Spleen (tissue), 11 donors: Measurements from ENCODE around the gene PRKAR2A. TPM values are rescaled to one million over a fixed set of nuclear protein-coding genes. Genes with fewer than 3 reads are reported as not detected.
"Not testable (repeated sequence)": the region's sequence is repeated elsewhere in the genome, so short reads cannot be mapped to it uniquely, and the experiment has no call there.

ENCODE experiments used
- DNase-seq: peaks from one replicate; pipeline ENCODE4 v3.0.0-alpha.2; 2020
- H3K27ac ChIP-seq, 8 donors: fragments of 200-600 bp; sonication (generic) in 7 of 8; 1 replicate in 4 of 8; 2 replicates in 4 of 8; pipeline versions ENCODE4 v1.5.0 to v1.8.0; 2016 to 2021; ENCODE audit warnings: inconsistent platforms in 4 of 8, mild to moderate bottlenecking in 4 of 8, moderate library complexity in 1 of 8
- H3K27me3 ChIP-seq, 7 donors: fragments of 200-600 bp; sonication (generic) in 6 of 7; replicated peaks in 1 of 7; 1 replicate in 4 of 7; 2 replicates in 3 of 7; pipeline versions ENCODE4 v1.5.0 to v1.8.0; 2016 to 2021; ENCODE audit warnings: inconsistent platforms in 3 of 7, mild to moderate bottlenecking in 1 of 7
- H3K36me3 ChIP-seq, 6 donors: fragments of 200-600 bp; sonication (generic) in 5 of 6; 1 replicate in 4 of 6; 2 replicates in 2 of 6; pipeline versions ENCODE4 v1.5.0 to v1.8.0; 2016 to 2021; ENCODE audit warnings: inconsistent platforms in 2 of 6
- H3K4me1 ChIP-seq, 6 donors: fragments of 200-600 bp; sonication (generic) in 5 of 6; 1 replicate in 3 of 6; 2 replicates in 3 of 6; pipeline versions ENCODE4 v1.5.0 to v1.8.0; 2016 to 2021; ENCODE audit warnings: inconsistent platforms in 3 of 6
- H3K4me3 ChIP-seq, 8 donors: fragments of 200-600 bp; sonication (generic) in 7 of 8; 1 replicate in 4 of 8; 2 replicates in 4 of 8; pipeline versions ENCODE4 v1.5.0 to v1.8.0; 2016 to 2021; ENCODE audit warnings: inconsistent platforms in 4 of 8, mild to moderate bottlenecking in 4 of 8, moderate library complexity in 2 of 8
- H3K9me3 ChIP-seq, 8 donors: fragments of 200-600 bp; sonication (generic) in 7 of 8; 1 replicate in 4 of 8; 2 replicates in 4 of 8; pipeline versions ENCODE4 v1.5.0 to v1.8.0; 2016 to 2021; ENCODE audit warnings: inconsistent platforms in 4 of 8
- CTCF ChIP-seq, 11 experiments: fragments of 200-600 bp in 7 of 11; fragments of 450-650 bp in 4 of 11; sonication (generic) in 4 of 11; IDR thresholded peaks in 8 of 11; conservative IDR thresholded peaks in 3 of 11; 1 replicate in 7 of 11; 2 replicates in 4 of 11; pipeline versions ENCODE4 v1.4.0 to v1.8.0; 2016 to 2021; ENCODE audit warnings: antibody characterized with exemption in 11 of 11, inconsistent platforms in 4 of 11, mild to moderate bottlenecking in 1 of 11
- POLR2A ChIP-seq, 3 donors: fragments of 450-650 bp; IDR thresholded peaks; one replicate each; pipeline ENCODE4 v1.5.1; 2017; ENCODE audit warnings: antibody characterized with exemption in 3 of 3, mild to moderate bottlenecking in 1 of 3
- POLR2AphosphoS5 ChIP-seq, 3 donors: sonication (generic); formaldehyde crosslinking; IDR thresholded peaks; one replicate each; pipeline ENCODE4 v1.5.1; 2017; ENCODE audit warnings: antibody characterized with exemption in 3 of 3
- WGBS, 5 donors: extraction: QIAGEN DNeasy Blood & Tissue Kit in 3 of 5; methylation state at CpG; one replicate each; pipeline versions ENCODE4 v1.1.5 to v1.1.7; 2013 to 2018; 5-methylcytosine and 5-hydroxymethylcytosine counted together
- intact Hi-C: fragments of 100-400 bp; cut with DNase I; formaldehyde crosslinking; loops from one replicate; pipeline ENCODE4 v1.15.0; 2023; ENCODE audit warnings: low total_unique reads
- polyA plus RNA-seq, 3 donors: library from polyadenylated mRNA; stranded (reverse); fragments of 200-250 nt; gene quantifications; one replicate each; pipeline ENCODE4 v1.2.1, GENCODE V29; 2013
- total RNA-seq, 7 donors: library from RNA; depleted of rRNA in 3 of 7; stranded (reverse); fragments of >200 nt in 3 of 7; fragmentation: NEBNext Ultra II Directional in 4 of 7; extraction: Animal tissue kit (Norgen Biotek cat#: 25700) in 4 of 7; gene quantifications; one replicate each; pipeline versions ENCODE4 v1.1.0 to v1.2.1, GENCODE V29; 2016 to 2021
- donor health status: healthy with polysubstance abuse.
- donor health status: DM: no; HTN: no; CAD: no; lungs with moderate emphysema.
- donor health status: DM: no; HTN: no; CAD: no.
- donor health status: Bipolar disorder and iron deficiency.
- donor health status: healthy.
- donor health status: DM: no; HTN: no; CAD: no.
- donor health status: DM: yes; HTN: yes; CAD: no.

The PRKAR2A gene
- total and polyA plus RNA-seq, 10 donors = 4.8 to 38.5 (median 18.2) TPM

GRCh38 chr3:48734541-48734940, 113.1 kb downstream of the PRKAR2A start:
- H3K4me3 ChIP-seq, intact Hi-C loops, H3K27ac ChIP-seq, H3K9me3 ChIP-seq, H3K27me3 ChIP-seq, H3K36me3 ChIP-seq, DNase-seq: not testable (repeated sequence)
- 82 to 90% (median 86%) methylated on average over 3 to 20 of the region's 25 CpGs for WGBS, 5 donors
- peaks cover 12 to 41% (median 26%) of the 10 kb centered on the region in 6 donors for H3K4me1 ChIP-seq

- H3K36me3 ChIP-seq, DNase-seq, H3K27ac ChIP-seq, H3K4me3 ChIP-seq, H3K27me3 ChIP-seq, H3K9me3 ChIP-seq, intact Hi-C loops: not testable (repeated sequence)
- 94 to 96% (median 95%) methylated on average over 13 to 46 of the region's 53 CpGs; no CpG with 5 or more reads in 2 of the 5 donors for WGBS, 5 donors
- H3K4me1 ChIP-seq = peaks cover 8 to 35% (median 20%) of the 10 kb centered on the region in 6 donors
Observed at GRCh38 chr3:48733752-48734518, 113.7 kb downstream of the PRKAR2A start.

- Histone ChIP-seq H3K27ac (no peak overlapping the region), H3K9me3 (peaks cover 0 to 9% (median 0%) of the 10 kb centered on the region in 8 donors), H3K4me1 (no peaks in the 10 kb centered on the region), H3K27me3 (no peaks in the 10 kb centered on the region), H3K36me3 (no peaks in the 10 kb centered on the region), H3K4me3 (no peak overlapping the region)
- TF ChIP-seq POLR2AphosphoS5 (IDR thresholded peaks at IDR 0.05) = no peak
- TF ChIP-seq POLR2A (IDR thresholded peaks at IDR 0.05) = no peak
- no peak for TF ChIP-seq CTCF (IDR thresholded peaks at IDR 0.05 in 8 of 11, conservative IDR thresholded peaks at IDR 0.05 in 3 of 11)
- intact Hi-C loops = no loop called here
- no peak for DNase-seq
- WGBS, 5 donors = 87 to 97% (median 94%) methylated on average over 8 of the region's 8 CpGs
Observed at GRCh38 chr3:48727511-48727910, 120.2 kb downstream of the PRKAR2A start.

GRCh38 chr3:48725185-48725855, 122.4 kb downstream of the PRKAR2A start:
- intact Hi-C loops = not testable (repeated sequence)
- 87 to 95% (median 93%) methylated on average over 8 of the region's 8 CpGs for WGBS, 5 donors

GRCh38 chr3:48723725-48724124, 123.9 kb downstream of the PRKAR2A start:
- H3K4me1 ChIP-seq = peaks cover 0 to 5% (median 0%) of the 10 kb centered on the region in 6 donors
- DNase-seq = no peak
- peaks cover 0 to 9% (median 0%) of the 10 kb centered on the region in 8 donors for H3K9me3 ChIP-seq
- no peaks in the 10 kb centered on the region for H3K36me3 ChIP-seq
- no peak overlapping the region for H3K27ac ChIP-seq
- intact Hi-C loops = no loop called here
- 86 to 95% (median 88%) methylated on average over 7 of the region's 7 CpGs for whole genome bisulfite sequencing, 5 donors
- no peaks in the 10 kb centered on the region for H3K27me3 ChIP-seq
- TF ChIP-seq CTCF (IDR thresholded peaks at IDR 0.05 in 8 of 11, conservative IDR thresholded peaks at IDR 0.05 in 3 of 11) = no peak
- TF ChIP-seq POLR2AphosphoS5 (IDR thresholded peaks at IDR 0.05) = no peak
- no peak for TF ChIP-seq POLR2A (IDR thresholded peaks at IDR 0.05)
- H3K4me3 ChIP-seq = no peak overlapping the region

More at GRCh38 chr3:48725185-48725855, 122.4 kb downstream of the PRKAR2A start:
- not testable (repeated sequence) for H3K9me3 ChIP-seq, H3K4me3 ChIP-seq, H3K27me3 ChIP-seq, H3K27ac ChIP-seq, DNase-seq, H3K36me3 ChIP-seq, H3K4me1 ChIP-seq

GRCh38 chr3:48723293-48723692, 124.4 kb downstream of the PRKAR2A start:
- H3K4me1 ChIP-seq, H3K27ac ChIP-seq, H3K36me3 ChIP-seq, DNase-seq, H3K9me3 ChIP-seq, intact Hi-C loops, H3K27me3 ChIP-seq, H3K4me3 ChIP-seq: not testable (repeated sequence)
- WGBS, 5 donors = 70 to 89% (median 77%) methylated on average over 3 of the region's 3 CpGs
